ENCODE results near the gene SLC17A8. TPM values are rescaled to one million over a fixed set of nuclear protein-coding genes. Genes with fewer than 3 reads are reported as not detected.

The SLC17A8 gene
- total RNA-seq, 1 experiment from 2014 or later, result 0.15 TPM

DNA sequence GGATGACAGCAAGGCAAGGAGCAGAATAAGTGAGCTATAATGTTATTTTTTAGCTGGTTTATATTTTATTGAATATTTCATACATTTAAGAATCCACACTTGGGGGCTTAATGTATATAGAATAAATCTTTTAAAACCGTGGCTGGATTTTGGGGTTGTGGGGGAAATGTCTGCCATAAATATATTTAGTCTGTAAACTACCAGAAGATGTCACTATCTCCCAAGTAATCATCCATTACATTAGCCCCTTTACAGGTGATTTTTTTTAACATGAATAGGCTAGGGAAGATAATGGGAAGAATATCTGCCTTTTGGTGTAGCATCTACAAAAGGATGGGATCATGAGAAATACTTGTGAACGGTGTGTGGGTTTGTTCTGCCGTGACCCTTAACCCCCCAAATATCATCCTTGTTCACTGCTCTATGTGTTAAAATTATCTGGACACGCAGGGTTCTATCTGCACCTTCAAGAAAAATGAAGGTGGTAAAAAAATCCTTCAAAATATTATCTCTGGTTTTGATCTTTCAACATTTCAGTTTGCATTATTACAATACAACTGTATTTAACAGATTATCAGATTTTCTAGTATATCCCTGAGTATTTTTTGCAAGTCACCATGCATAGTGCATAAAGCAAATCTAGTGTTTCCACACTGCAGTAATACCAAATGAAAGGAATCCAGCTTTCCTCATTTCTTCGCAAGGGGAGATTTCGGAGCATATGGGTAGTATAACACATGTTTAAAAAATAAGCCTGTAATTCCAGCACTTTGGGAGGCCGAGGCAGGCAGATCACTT, 8.0 kb upstream of the SLC17A8 start:
- no peak overlapping the region for H3K4me3 ChIP-seq (ENCODE audit: low read length)
- H3K9ac ChIP-seq (ENCODE audit: low read length), result no peak overlapping the region

GRCh38 chr12:100359248-100359647, 2.4 kb downstream of the SLC17A8 start:
- no peak overlapping the region for H3K27ac ChIP-seq (ENCODE audit: low read length)
- no peaks in the 10 kb centered on the region for H3K9me3 ChIP-seq (ENCODE audit: low read length)
- no peak overlapping the region for H3K4me3 ChIP-seq (ENCODE audit: low read length)
- H3K79me2 ChIP-seq (ENCODE audit: low read length), result no peaks in the 10 kb centered on the region
- DNase-seq, result no peak
- no peaks in the 10 kb centered on the region for H3K27me3 ChIP-seq (ENCODE audit: low read length)
- no peaks in the 10 kb centered on the region for H3K4me1 ChIP-seq (ENCODE audit: low read length)
- no peak overlapping the region for H3K9ac ChIP-seq (ENCODE audit: low read length)
- no peak overlapping the region for H2AFZ ChIP-seq (ENCODE audit: low read length)
- H3K9me2 ChIP-seq (replicated peaks; ENCODE audit: insufficient read depth, low read length), result no peaks in the 10 kb centered on the region
- no peaks in the 10 kb centered on the region for H3K36me3 ChIP-seq (ENCODE audit: insufficient read depth, low read length)
- no peaks in the 10 kb centered on the region for H4K20me1 ChIP-seq (ENCODE audit: insufficient read depth, low read depth, low read length)
- no peak overlapping the region for H3K4me2 ChIP-seq (ENCODE audit: low read depth, low read length, poor library complexity, severe bottlenecking)

More for the DNA sequence above, 8.0 kb upstream of the SLC17A8 start:
- H3K4me2 ChIP-seq (ENCODE audit: low read depth, low read length, poor library complexity, severe bottlenecking), result no peak overlapping the region
- no peaks in the 10 kb centered on the region for H3K36me3 ChIP-seq (ENCODE audit: insufficient read depth, low read length)
- 0 out of 2 replicates have a peak, but pooled peaks cover 4% of the 10 kb centered on the region for H4K20me1 ChIP-seq (ENCODE audit: insufficient read depth, low read depth, low read length)
- DNase-seq, result peak; percentile 67
- H3K27me3 ChIP-seq (ENCODE audit: low read length), result no peaks in the 10 kb centered on the region
- no peaks in the 10 kb centered on the region for H3K9me3 ChIP-seq (ENCODE audit: low read length)
- no peaks in the 10 kb centered on the region for H3K9me2 ChIP-seq (replicated peaks; ENCODE audit: insufficient read depth, low read length)
- H3K27ac ChIP-seq (ENCODE audit: low read length), result no peak overlapping the region
- no peaks in the 10 kb centered on the region for H3K4me1 ChIP-seq (ENCODE audit: low read length)
- H3K79me2 ChIP-seq (ENCODE audit: low read length), result no peaks in the 10 kb centered on the region
- no peak overlapping the region for H2AFZ ChIP-seq (ENCODE audit: low read length)

- H3K36me3 ChIP-seq (ENCODE audit: insufficient read depth, low read length), result no peaks in the 10 kb centered on the region
- H3K79me2 ChIP-seq (ENCODE audit: low read length), result no peaks in the 10 kb centered on the region
- H2AFZ ChIP-seq (ENCODE audit: low read length), result no peak overlapping the region
- DNase-seq, result no peak
- H3K4me2 ChIP-seq (ENCODE audit: low read depth, low read length, poor library complexity, severe bottlenecking), result no peak overlapping the region
- H3K27me3 ChIP-seq (ENCODE audit: low read length), result no peaks in the 10 kb centered on the region
- H3K4me1 ChIP-seq (ENCODE audit: low read length), result no peaks in the 10 kb centered on the region
- no peaks in the 10 kb centered on the region for H4K20me1 ChIP-seq (ENCODE audit: insufficient read depth, low read depth, low read length)
- H3K9ac ChIP-seq (ENCODE audit: low read length), result no peak overlapping the region
- H3K4me3 ChIP-seq (ENCODE audit: low read length), result no peak overlapping the region
- H3K9me2 ChIP-seq (replicated peaks; ENCODE audit: insufficient read depth, low read length), result no peaks in the 10 kb centered on the region
- no peaks in the 10 kb centered on the region for H3K9me3 ChIP-seq (ENCODE audit: low read length)
- no peak overlapping the region for H3K27ac ChIP-seq (ENCODE audit: low read length)
Measured at GRCh38 chr12:100359822-100360221, 2.9 kb downstream of the SLC17A8 start.

GRCh38 chr12:100360450-100360849, 3.6 kb downstream of the SLC17A8 start:
- H3K4me1 ChIP-seq (ENCODE audit: low read length), result no peaks in the 10 kb centered on the region
- H3K9me3 ChIP-seq (ENCODE audit: low read length), result no peaks in the 10 kb centered on the region
- H2AFZ ChIP-seq (ENCODE audit: low read length), result no peak overlapping the region
- H3K27ac ChIP-seq (ENCODE audit: low read length), result no peak overlapping the region
- H3K79me2 ChIP-seq (ENCODE audit: low read length), result no peaks in the 10 kb centered on the region
- no peak for DNase-seq
- no peak overlapping the region for H3K9ac ChIP-seq (ENCODE audit: low read length)
- H4K20me1 ChIP-seq (ENCODE audit: insufficient read depth, low read depth, low read length), result no peaks in the 10 kb centered on the region
- H3K9me2 ChIP-seq (replicated peaks; ENCODE audit: insufficient read depth, low read length), result no peaks in the 10 kb centered on the region
- H3K36me3 ChIP-seq (ENCODE audit: insufficient read depth, low read length), result no peaks in the 10 kb centered on the region
- H3K4me2 ChIP-seq (ENCODE audit: low read depth, low read length, poor library complexity, severe bottlenecking), result no peak overlapping the region
- H3K4me3 ChIP-seq (ENCODE audit: low read length), result no peak overlapping the region
- H3K27me3 ChIP-seq (ENCODE audit: low read length), result no peaks in the 10 kb centered on the region

DNA sequence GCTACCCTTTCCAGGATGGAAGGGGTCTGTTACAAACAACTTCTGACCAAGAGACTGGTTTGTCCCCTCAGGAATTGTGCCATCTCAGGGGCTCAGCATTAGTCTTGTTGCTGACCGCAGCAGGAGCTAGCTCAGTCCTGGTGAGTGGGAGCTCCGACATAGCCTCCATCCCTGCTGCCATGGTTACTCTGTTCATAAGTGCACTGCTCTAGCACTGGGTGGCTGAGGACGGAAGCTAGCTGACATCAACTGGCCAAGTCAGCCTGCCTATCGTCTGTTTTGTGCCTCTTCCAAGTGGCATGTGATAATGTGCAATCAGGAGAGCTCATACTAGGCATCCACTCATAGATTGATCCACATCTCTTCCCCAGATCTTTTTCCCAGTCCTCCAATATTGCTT, 7.5 kb downstream of the SLC17A8 start:
- Histone ChIP-seq H3K4me1 (ENCODE audit: low read length) (no peaks in the 10 kb centered on the region), H3K36me3 (ENCODE audit: insufficient read depth, low read length) (no peaks in the 10 kb centered on the region), H3K9ac (ENCODE audit: low read length) (no peak overlapping the region), H4K20me1 (ENCODE audit: insufficient read depth, low read depth, low read length) (no peaks in the 10 kb centered on the region), H3K9me3 (ENCODE audit: low read length) (no peaks in the 10 kb centered on the region), H3K4me2 (ENCODE audit: low read depth, low read length, poor library complexity, severe bottlenecking) (no peak overlapping the region), H3K27ac (ENCODE audit: low read length) (no peak overlapping the region), H2AFZ (ENCODE audit: low read length) (no peak overlapping the region), H3K27me3 (ENCODE audit: low read length) (no peaks in the 10 kb centered on the region), H3K9me2 (replicated peaks; ENCODE audit: insufficient read depth, low read length) (no peaks in the 10 kb centered on the region), H3K79me2 (ENCODE audit: low read length) (no peaks in the 10 kb centered on the region), H3K4me3 (ENCODE audit: low read length) (no peak overlapping the region)
- DNase-seq, result no peak

- Histone ChIP-seq H4K20me1 (ENCODE audit: insufficient read depth, low read depth, low read length) (no peaks in the 10 kb centered on the region), H3K9me2 (replicated peaks; ENCODE audit: insufficient read depth, low read length) (no peaks in the 10 kb centered on the region), H3K27me3 (ENCODE audit: low read length) (no peaks in the 10 kb centered on the region), H3K4me2 (ENCODE audit: low read depth, low read length, poor library complexity, severe bottlenecking) (no peak overlapping the region), H3K27ac (ENCODE audit: low read length) (no peak overlapping the region), H3K79me2 (ENCODE audit: low read length) (no peaks in the 10 kb centered on the region), H3K9ac (ENCODE audit: low read length) (no peak overlapping the region), H3K36me3 (ENCODE audit: insufficient read depth, low read length) (no peaks in the 10 kb centered on the region), H2AFZ (ENCODE audit: low read length) (no peak overlapping the region), H3K9me3 (ENCODE audit: low read length) (no peaks in the 10 kb centered on the region), H3K4me1 (ENCODE audit: low read length) (no peaks in the 10 kb centered on the region), H3K4me3 (ENCODE audit: low read length) (no peak overlapping the region)
- DNase-seq, result no peak
Measured at GRCh38 chr12:100365411-100365810, 8.5 kb downstream of the SLC17A8 start.

- Histone ChIP-seq H3K4me3 (ENCODE audit: low read length) (no peak overlapping the region), H4K20me1 (ENCODE audit: insufficient read depth, low read depth, low read length) (no peaks in the 10 kb centered on the region), H3K4me2 (ENCODE audit: low read depth, low read length, poor library complexity, severe bottlenecking) (no peak overlapping the region), H3K9me2 (replicated peaks; ENCODE audit: insufficient read depth, low read length) (no peaks in the 10 kb centered on the region), H3K9ac (ENCODE audit: low read length) (no peak overlapping the region), H3K36me3 (ENCODE audit: insufficient read depth, low read length) (no peaks in the 10 kb centered on the region), H3K27me3 (ENCODE audit: low read length) (no peaks in the 10 kb centered on the region), H3K9me3 (ENCODE audit: low read length) (no peaks in the 10 kb centered on the region), H3K79me2 (ENCODE audit: low read length) (no peaks in the 10 kb centered on the region), H3K27ac (ENCODE audit: low read length) (no peak overlapping the region), H3K4me1 (ENCODE audit: low read length) (no peaks in the 10 kb centered on the region), H2AFZ (ENCODE audit: low read length) (no peak overlapping the region)
- DNase-seq, result no peak
Measured at GRCh38 chr12:100368066-100368465, 11.2 kb downstream of the SLC17A8 start.

- Histone ChIP-seq H3K9ac (ENCODE audit: low read length) (no peak overlapping the region), H3K27me3 (ENCODE audit: low read length) (no peaks in the 10 kb centered on the region), H2AFZ (ENCODE audit: low read length) (no peak overlapping the region), H4K20me1 (ENCODE audit: insufficient read depth, low read depth, low read length) (no peaks in the 10 kb centered on the region), H3K36me3 (ENCODE audit: insufficient read depth, low read length) (no peaks in the 10 kb centered on the region), H3K79me2 (ENCODE audit: low read length) (no peaks in the 10 kb centered on the region), H3K27ac (ENCODE audit: low read length) (no peak overlapping the region), H3K4me1 (ENCODE audit: low read length) (no peaks in the 10 kb centered on the region), H3K4me2 (ENCODE audit: low read depth, low read length, poor library complexity, severe bottlenecking) (no peak overlapping the region), H3K9me2 (replicated peaks; ENCODE audit: insufficient read depth, low read length) (no peaks in the 10 kb centered on the region), H3K4me3 (ENCODE audit: low read length) (no peak overlapping the region), H3K9me3 (ENCODE audit: low read length) (no peaks in the 10 kb centered on the region)
- no peak for DNase-seq
Measured at GRCh38 chr12:100371146-100371545, 14.3 kb downstream of the SLC17A8 start.
